ENCODE results near the gene BLNK. TPM values are rescaled to one million over a fixed set of nuclear protein-coding genes. Genes with fewer than 3 reads are reported as not detected.

BLNK gene
- total and polyA plus RNA-seq, 2 of the 13 experiments (the other 11 are each of a cell fraction or from before 2014, with no cell fraction given) = not detected

DNA sequence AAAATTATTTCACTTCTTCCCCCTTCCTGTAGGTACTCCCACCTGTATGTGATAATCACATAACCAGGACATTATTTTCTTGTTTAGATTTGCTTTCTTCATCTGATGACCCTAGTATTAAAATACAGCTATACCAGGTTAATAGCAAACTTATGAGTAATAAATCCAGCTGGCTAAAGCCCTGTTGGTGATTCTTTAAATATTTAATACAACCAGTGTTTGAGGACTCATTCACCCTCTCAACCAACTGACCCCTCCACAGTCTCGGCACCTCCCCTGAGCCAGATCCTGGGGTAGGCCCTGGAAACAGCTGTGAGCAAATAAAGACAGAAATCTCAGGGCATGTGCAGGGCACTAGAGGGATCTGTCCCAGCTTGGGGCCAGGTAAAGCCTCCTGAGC lies 58.5 kb downstream of the BLNK start:
- Histone ChIP-seq H2AFZ (ENCODE audit: low read length) (no peak overlapping the region), H3K4me2 (ENCODE audit: low read depth, low read length) (no peak overlapping the region), H3K4me1 (ENCODE audit: insufficient read depth, low read length) (no peaks in the 10 kb centered on the region), H3K27ac (ENCODE audit: extremely low read length, insufficient read depth, low read length) (no peak overlapping the region), H3K9ac (ENCODE audit: insufficient read depth, low read depth, low read length) (no peak overlapping the region), H3K4me3 (replicated peaks in 1 of 3; ENCODE audit: insufficient read depth in 1 of 3, low read depth in 2 of 3, low read length in 3 of 3) (no peak overlapping the region), H4K20me1 (ENCODE audit: insufficient read depth, low read length) (no peaks in the 10 kb centered on the region), H3K79me2 (ENCODE audit: insufficient read depth, low read length) (no peaks in the 10 kb centered on the region), H3K36me3 (replicated peaks in 1 of 2; ENCODE audit: control insufficient read depth in 1 of 2, insufficient read depth in 2 of 2, low read length in 2 of 2) (no peaks in the 10 kb centered on the region), H3K9me3 (ENCODE audit: low read length) (no peaks in the 10 kb centered on the region), H3K27me3 (ENCODE audit: control insufficient read depth in 1 of 2, insufficient read depth in 2 of 2, low read length in 2 of 2) (peaks cover 0 to 13% of the 10 kb centered on the region in 2 experiments; a peak in 2 of 5 replicates)
- 0% methylated on average over 1 of the region's 1 CpG for WGBS (ENCODE audit: low lambda C conversion rate)
- in situ Hi-C loops (cut with HindIII; ENCODE audit: extremely low pct_ligation_motif_present, low pct_unique_long_range_greater_than_20kb) (no loop called here), intact Hi-C loops (cut with micrococcal nuclease; ENCODE audit: unreplicated experiment) (no loop called here)
- CTCF ChIA-PET (ENCODE audit: low intra/inter-chr PET ratio, low total read pairs) = no interaction called here
- ATAC-seq (no peak), FAIRE-seq (no peak), DNase-seq (ENCODE audit: low spot score) (no peak)
- POLR2A ChIA-PET = no interaction called here
- no TSS peak for BruUV-seq (replicated peaks)
- TF ChIP-seq ZFP90 (CRISPR knock-in tag; IDR thresholded peaks at IDR 0.05; ENCODE audit: borderline replicate concordance) (no peak), ZBTB20 (CRISPR knock-in tag; IDR thresholded peaks at IDR 0.05; ENCODE audit: borderline replicate concordance, low read depth) (no peak)
- TF ChIP-seq, protein P1, sequence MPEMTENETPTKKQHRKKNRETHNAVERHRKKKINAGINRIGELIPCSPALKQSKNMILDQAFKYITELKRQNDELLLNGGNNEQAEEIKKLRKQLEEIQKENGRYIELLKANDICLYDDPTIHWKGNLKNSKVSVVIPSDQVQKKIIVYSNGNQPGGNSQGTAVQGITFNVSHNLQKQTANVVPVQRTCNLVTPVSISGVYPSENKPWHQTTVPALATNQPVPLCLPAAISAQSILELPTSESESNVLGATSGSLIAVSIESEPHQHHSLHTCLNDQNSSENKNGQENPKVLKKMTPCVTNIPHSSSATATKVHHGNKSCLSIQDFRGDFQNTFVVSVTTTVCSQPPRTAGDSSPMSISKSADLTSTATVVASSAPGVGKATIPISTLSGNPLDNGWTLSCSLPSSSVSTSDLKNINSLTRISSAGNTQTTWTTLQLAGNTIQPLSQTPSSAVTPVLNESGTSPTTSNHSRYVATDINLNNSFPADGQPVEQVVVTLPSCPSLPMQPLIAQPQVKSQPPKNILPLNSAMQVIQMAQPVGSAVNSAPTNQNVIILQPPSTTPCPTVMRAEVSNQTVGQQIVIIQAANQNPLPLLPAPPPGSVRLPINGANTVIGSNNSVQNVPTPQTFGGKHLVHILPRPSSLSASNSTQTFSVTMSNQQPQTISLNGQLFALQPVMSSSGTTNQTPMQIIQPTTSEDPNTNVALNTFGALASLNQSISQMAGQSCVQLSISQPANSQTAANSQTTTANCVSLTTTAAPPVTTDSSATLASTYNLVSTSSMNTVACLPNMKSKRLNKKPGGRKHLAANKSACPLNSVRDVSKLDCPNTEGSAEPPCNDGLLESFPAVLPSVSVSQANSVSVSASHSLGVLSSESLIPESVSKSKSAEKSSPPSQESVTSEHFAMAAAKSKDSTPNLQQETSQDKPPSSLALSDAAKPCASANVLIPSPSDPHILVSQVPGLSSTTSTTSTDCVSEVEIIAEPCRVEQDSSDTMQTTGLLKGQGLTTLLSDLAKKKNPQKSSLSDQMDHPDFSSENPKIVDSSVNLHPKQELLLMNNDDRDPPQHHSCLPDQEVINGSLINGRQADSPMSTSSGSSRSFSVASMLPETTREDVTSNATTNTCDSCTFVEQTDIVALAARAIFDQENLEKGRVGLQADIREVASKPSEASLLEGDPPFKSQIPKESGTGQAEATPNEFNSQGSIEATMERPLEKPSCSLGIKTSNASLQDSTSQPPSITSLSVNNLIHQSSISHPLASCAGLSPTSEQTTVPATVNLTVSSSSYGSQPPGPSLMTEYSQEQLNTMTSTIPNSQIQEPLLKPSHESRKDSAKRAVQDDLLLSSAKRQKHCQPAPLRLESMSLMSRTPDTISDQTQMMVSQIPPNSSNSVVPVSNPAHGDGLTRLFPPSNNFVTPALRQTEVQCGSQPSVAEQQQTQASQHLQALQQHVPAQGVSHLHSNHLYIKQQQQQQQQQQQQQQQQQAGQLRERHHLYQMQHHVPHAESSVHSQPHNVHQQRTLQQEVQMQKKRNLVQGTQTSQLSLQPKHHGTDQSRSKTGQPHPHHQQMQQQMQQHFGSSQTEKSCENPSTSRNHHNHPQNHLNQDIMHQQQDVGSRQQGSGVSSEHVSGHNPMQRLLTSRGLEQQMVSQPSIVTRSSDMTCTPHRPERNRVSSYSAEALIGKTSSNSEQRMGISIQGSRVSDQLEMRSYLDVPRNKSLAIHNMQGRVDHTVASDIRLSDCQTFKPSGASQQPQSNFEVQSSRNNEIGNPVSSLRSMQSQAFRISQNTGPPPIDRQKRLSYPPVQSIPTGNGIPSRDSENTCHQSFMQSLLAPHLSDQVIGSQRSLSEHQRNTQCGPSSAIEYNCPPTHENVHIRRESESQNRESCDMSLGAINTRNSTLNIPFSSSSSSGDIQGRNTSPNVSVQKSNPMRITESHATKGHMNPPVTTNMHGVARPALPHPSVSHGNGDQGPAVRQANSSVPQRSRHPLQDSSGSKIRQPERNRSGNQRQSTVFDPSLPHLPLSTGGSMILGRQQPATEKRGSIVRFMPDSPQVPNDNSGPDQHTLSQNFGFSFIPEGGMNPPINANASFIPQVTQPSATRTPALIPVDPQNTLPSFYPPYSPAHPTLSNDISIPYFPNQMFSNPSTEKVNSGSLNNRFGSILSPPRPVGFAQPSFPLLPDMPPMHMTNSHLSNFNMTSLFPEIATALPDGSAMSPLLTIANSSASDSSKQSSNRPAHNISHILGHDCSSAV (CRISPR knock-in tag; IDR thresholded peaks at IDR 0.05; ENCODE audit: borderline replicate concordance) = no peak
- TF ChIP-seq, protein P2, sequence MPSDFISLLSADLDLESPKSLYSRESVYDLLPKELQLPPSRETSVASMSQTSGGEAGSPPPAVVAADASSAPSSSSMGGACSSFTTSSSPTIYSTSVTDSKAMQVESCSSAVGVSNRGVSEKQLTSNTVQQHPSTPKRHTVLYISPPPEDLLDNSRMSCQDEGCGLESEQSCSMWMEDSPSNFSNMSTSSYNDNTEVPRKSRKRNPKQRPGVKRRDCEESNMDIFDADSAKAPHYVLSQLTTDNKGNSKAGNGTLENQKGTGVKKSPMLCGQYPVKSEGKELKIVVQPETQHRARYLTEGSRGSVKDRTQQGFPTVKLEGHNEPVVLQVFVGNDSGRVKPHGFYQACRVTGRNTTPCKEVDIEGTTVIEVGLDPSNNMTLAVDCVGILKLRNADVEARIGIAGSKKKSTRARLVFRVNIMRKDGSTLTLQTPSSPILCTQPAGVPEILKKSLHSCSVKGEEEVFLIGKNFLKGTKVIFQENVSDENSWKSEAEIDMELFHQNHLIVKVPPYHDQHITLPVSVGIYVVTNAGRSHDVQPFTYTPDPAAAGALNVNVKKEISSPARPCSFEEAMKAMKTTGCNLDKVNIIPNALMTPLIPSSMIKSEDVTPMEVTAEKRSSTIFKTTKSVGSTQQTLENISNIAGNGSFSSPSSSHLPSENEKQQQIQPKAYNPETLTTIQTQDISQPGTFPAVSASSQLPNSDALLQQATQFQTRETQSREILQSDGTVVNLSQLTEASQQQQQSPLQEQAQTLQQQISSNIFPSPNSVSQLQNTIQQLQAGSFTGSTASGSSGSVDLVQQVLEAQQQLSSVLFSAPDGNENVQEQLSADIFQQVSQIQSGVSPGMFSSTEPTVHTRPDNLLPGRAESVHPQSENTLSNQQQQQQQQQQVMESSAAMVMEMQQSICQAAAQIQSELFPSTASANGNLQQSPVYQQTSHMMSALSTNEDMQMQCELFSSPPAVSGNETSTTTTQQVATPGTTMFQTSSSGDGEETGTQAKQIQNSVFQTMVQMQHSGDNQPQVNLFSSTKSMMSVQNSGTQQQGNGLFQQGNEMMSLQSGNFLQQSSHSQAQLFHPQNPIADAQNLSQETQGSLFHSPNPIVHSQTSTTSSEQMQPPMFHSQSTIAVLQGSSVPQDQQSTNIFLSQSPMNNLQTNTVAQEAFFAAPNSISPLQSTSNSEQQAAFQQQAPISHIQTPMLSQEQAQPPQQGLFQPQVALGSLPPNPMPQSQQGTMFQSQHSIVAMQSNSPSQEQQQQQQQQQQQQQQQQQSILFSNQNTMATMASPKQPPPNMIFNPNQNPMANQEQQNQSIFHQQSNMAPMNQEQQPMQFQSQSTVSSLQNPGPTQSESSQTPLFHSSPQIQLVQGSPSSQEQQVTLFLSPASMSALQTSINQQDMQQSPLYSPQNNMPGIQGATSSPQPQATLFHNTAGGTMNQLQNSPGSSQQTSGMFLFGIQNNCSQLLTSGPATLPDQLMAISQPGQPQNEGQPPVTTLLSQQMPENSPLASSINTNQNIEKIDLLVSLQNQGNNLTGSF (CRISPR knock-in tag; IDR thresholded peaks at IDR 0.05) = no peak
